Trophoblast cell (in vitro differentiated cells and primary cell): ENCODE data around the gene HOXC9.

Experiments used
- DNase-seq, 2 donors: peaks; one replicate each; pipeline ENCODE4 v3.0.0-alpha.2; 2016
- H2AFZ ChIP-seq: 2 replicates; pipeline ENCODE4 v1.6.1; 2013; ENCODE audit warnings: low read length, moderate library complexity, mild to moderate bottlenecking; ENCODE audit not compliant: insufficient read depth, poor library complexity
- H2AK5ac ChIP-seq: 2 replicates; pipeline ENCODE4 v1.6.1; 2013; ENCODE audit warnings: mild to moderate bottlenecking, low read length
- H2BK120ac ChIP-seq: 2 replicates; pipeline ENCODE4 v1.6.1; 2013; ENCODE audit warnings: low read length, mild to moderate bottlenecking, moderate library complexity; ENCODE audit not compliant: insufficient read depth, poor library complexity
- H2BK12ac ChIP-seq: 2 replicates; pipeline ENCODE4 v1.6.1; 2013; ENCODE audit warnings: mild to moderate bottlenecking, low read length, moderate library complexity
- H2BK5ac ChIP-seq: 2 replicates; pipeline ENCODE4 v1.6.1; 2013; ENCODE audit warnings: low read length, low read depth, moderate library complexity, mild to moderate bottlenecking; ENCODE audit not compliant: poor library complexity
- H3K14ac ChIP-seq: 2 replicates; pipeline ENCODE4 v1.6.1; 2013; ENCODE audit warnings: mild to moderate bottlenecking, low read length
- H3K18ac ChIP-seq: 2 replicates; pipeline ENCODE4 v1.6.1; 2013; ENCODE audit warnings: mild to moderate bottlenecking, low read length
- H3K23ac ChIP-seq: 2 replicates; pipeline ENCODE4 v1.6.1; 2013; ENCODE audit warnings: low read length
- H3K27ac ChIP-seq: 2 replicates; pipeline ENCODE4 v1.5.1; 2013; ENCODE audit warnings: low read depth, mild to moderate bottlenecking, inconsistent platforms, low read length, moderate library complexity
- H3K27me3 ChIP-seq: 2 replicates; pipeline ENCODE4 v1.6.1; 2013; ENCODE audit warnings: inconsistent platforms, mild to moderate bottlenecking, low read length, moderate library complexity; ENCODE audit not compliant: insufficient read depth
- H3K36me3 ChIP-seq, 2 experiments: 1 replicate in 1 of 2; 2 replicates in 1 of 2; pipeline ENCODE4 v1.6.1; 2013; ENCODE audit warnings: low read length in 2 of 2, mild to moderate bottlenecking in 2 of 2, moderate library complexity in 1 of 2; ENCODE audit not compliant: insufficient read depth in 2 of 2, control insufficient read depth in 1 of 2
- H3K4ac ChIP-seq: 2 replicates; pipeline ENCODE4 v1.6.1; 2013; ENCODE audit warnings: low read depth, mild to moderate bottlenecking, low read length, moderate library complexity
- H3K4me1 ChIP-seq, 2 experiments: 1 replicate in 1 of 2; 2 replicates in 1 of 2; pipeline ENCODE4 v1.6.1; 2013; ENCODE audit warnings: low read length in 2 of 2, mild to moderate bottlenecking in 2 of 2, moderate library complexity in 1 of 2; ENCODE audit not compliant: insufficient read depth in 2 of 2, control insufficient read depth in 1 of 2
- H3K4me2 ChIP-seq: 2 replicates; pipeline ENCODE4 v1.6.1; 2013; ENCODE audit warnings: inconsistent platforms, mild to moderate bottlenecking, low read length, moderate library complexity
- H3K4me3 ChIP-seq: 2 replicates; pipeline ENCODE4 v1.5.1; 2013; ENCODE audit warnings: mild to moderate bottlenecking, low read depth, low read length, inconsistent platforms
- H3K79me1 ChIP-seq: one replicate; pipeline ENCODE4 v1.6.1; 2013; ENCODE audit warnings: low read length
- H3K79me2 ChIP-seq: 2 replicates; pipeline ENCODE4 v1.6.1; 2013; ENCODE audit warnings: low read length, mild to moderate bottlenecking; ENCODE audit not compliant: control insufficient read depth, insufficient read depth, poor library complexity
- H3K9ac ChIP-seq: 2 replicates; pipeline ENCODE4 v1.6.1; 2013; ENCODE audit warnings: mild to moderate bottlenecking, low read length
- H3K9me3 ChIP-seq: 2 replicates; pipeline ENCODE4 v1.6.1; 2013; ENCODE audit warnings: low read depth, mild to moderate bottlenecking, control low read depth, inconsistent platforms, low read length; ENCODE audit not compliant: insufficient read depth
- H4K12ac ChIP-seq: 2 replicates; pipeline ENCODE4 v1.6.1; 2013; ENCODE audit warnings: low read depth, mild to moderate bottlenecking, low read length, moderate library complexity
- H4K8ac ChIP-seq: 2 replicates; pipeline ENCODE4 v1.6.1; 2013; ENCODE audit warnings: low read depth, mild to moderate bottlenecking, low read length, moderate library complexity
- H4K91ac ChIP-seq: one replicate; pipeline ENCODE4 v1.6.1; 2013; ENCODE audit warnings: low read depth, mild to moderate bottlenecking, low read length, moderate library complexity
- WGBS: extraction: QIAGEN DNeasy Blood & Tissue Kit; methylation state at CpG from one replicate; pipeline ENCODE4 v1.1.7; 2013; ENCODE audit warnings: missing lambda C conversion rate; ENCODE audit not compliant: insufficient read length, insufficient coverage; ENCODE audit errors: extremely low coverage; 5-methylcytosine and 5-hydroxymethylcytosine counted together

The HOXC9 gene

GRCh38 chr12:53987787-53988230, 12.2 kb upstream of the HOXC9 start:
- no peak overlapping the region for H3K18ac ChIP-seq

GRCh38 chr12:53988541-53989226, 11.3 kb upstream of the HOXC9 start:
- Histone ChIP-seq H3K36me3 (no peaks in the 10 kb centered on the region), H4K8ac (no peak overlapping the region)

More at GRCh38 chr12:53987787-53988230, 12.2 kb upstream of the HOXC9 start:
- Histone ChIP-seq H2BK120ac (no peak overlapping the region), H4K8ac (no peak overlapping the region), H3K23ac (no peak overlapping the region), H3K4me3 (no peak overlapping the region), H3K36me3 (no peaks in the 10 kb centered on the region), H3K4me1 (peaks cover 0 to 2% of the 10 kb centered on the region in 2 experiments), H3K4ac (no peak overlapping the region), H3K4me2 (no peak overlapping the region), H2BK5ac (no peak overlapping the region), H3K9me3 (peaks cover 28% of the 10 kb centered on the region), H3K79me2 (no peaks in the 10 kb centered on the region), H2AK5ac (no peak overlapping the region), H2AFZ (no peak overlapping the region), H3K27ac (no peak overlapping the region), H3K9ac (no peak overlapping the region), H3K27me3 (peaks cover 92% of the 10 kb centered on the region), H4K91ac (no peak overlapping the region), H2BK12ac (no peak overlapping the region), H4K12ac (no peak overlapping the region), H3K79me1 (no peaks in the 10 kb centered on the region), H3K14ac (no peak overlapping the region)
- no peak for DNase-seq
- WGBS = no CpG with 5 or more reads among the region's 4 CpGs

GRCh38 chr12:53989227-53990113, 10.5 kb upstream of the HOXC9 start:
- Histone ChIP-seq H3K14ac (no peak overlapping the region), H3K23ac (no peak overlapping the region), H2AFZ (no peak overlapping the region), H3K4me1 (no peaks in the 10 kb centered on the region), H4K91ac (no peak overlapping the region), H4K12ac (no peak overlapping the region), H3K79me2 (no peaks in the 10 kb centered on the region), H3K27me3 (peaks cover 91% of the 10 kb centered on the region), H3K4me3 (no peak overlapping the region), H3K79me1 (no peaks in the 10 kb centered on the region), H3K9ac (no peak overlapping the region), H2BK12ac (no peak overlapping the region), H3K9me3 (peaks cover 26% of the 10 kb centered on the region), H3K27ac (no peak overlapping the region), H4K8ac (no peak overlapping the region), H2BK5ac (no peak overlapping the region), H2BK120ac (no peak overlapping the region), H2AK5ac (no peak overlapping the region), H3K4ac (no peak overlapping the region), H3K18ac (no peak overlapping the region), H3K4me2 (no peak overlapping the region), H3K36me3 (no peaks in the 10 kb centered on the region)
- WGBS = no CpG with 5 or more reads among the region's 28 CpGs
- peak; percentile 43 to 78 for DNase-seq

More at GRCh38 chr12:53988541-53989226, 11.3 kb upstream of the HOXC9 start:
- peaks cover 0 to 2% of the 10 kb centered on the region in 2 experiments for H3K4me1 ChIP-seq
- H4K12ac ChIP-seq = no peak overlapping the region
- H3K18ac ChIP-seq = no peak overlapping the region
- WGBS = no CpG with 5 or more reads among the region's 5 CpGs
- no peak overlapping the region for H3K4ac ChIP-seq
- H3K79me1 ChIP-seq = no peaks in the 10 kb centered on the region
- no peak overlapping the region for H3K23ac ChIP-seq
- H3K27ac ChIP-seq = no peak overlapping the region
- no peak overlapping the region for H3K14ac ChIP-seq
- H3K4me3 ChIP-seq = no peak overlapping the region
- peaks cover 25% of the 10 kb centered on the region for H3K9me3 ChIP-seq
- no peak overlapping the region for H2BK120ac ChIP-seq
- H3K9ac ChIP-seq = no peak overlapping the region
- H3K27me3 ChIP-seq = peaks cover 91% of the 10 kb centered on the region
- no peak overlapping the region for H2BK5ac ChIP-seq
- no peak overlapping the region for H2AFZ ChIP-seq
- no peak overlapping the region for H4K91ac ChIP-seq
- H3K4me2 ChIP-seq = no peak overlapping the region
- DNase-seq = no peak
- no peak overlapping the region for H2AK5ac ChIP-seq
- H2BK12ac ChIP-seq = no peak overlapping the region
- no peaks in the 10 kb centered on the region for H3K79me2 ChIP-seq

- Histone ChIP-seq H2AK5ac (no peak overlapping the region), H3K18ac (no peak overlapping the region), H3K27me3 (peaks cover 92% of the 10 kb centered on the region), H3K79me1 (no peaks in the 10 kb centered on the region), H4K8ac (no peak overlapping the region), H2BK5ac (no peak overlapping the region), H3K4me3 (no peak overlapping the region), H3K23ac (no peak overlapping the region), H3K9me3 (peaks cover 20% of the 10 kb centered on the region), H3K9ac (no peak overlapping the region), H4K12ac (no peak overlapping the region), H3K4me2 (no peak overlapping the region), H3K36me3 (no peaks in the 10 kb centered on the region), H3K27ac (no peak overlapping the region), H2BK12ac (no peak overlapping the region), H3K79me2 (no peaks in the 10 kb centered on the region), H3K4me1 (peaks cover 0 to 5% of the 10 kb centered on the region in 2 experiments), H3K4ac (no peak overlapping the region), H4K91ac (no peak overlapping the region), H2BK120ac (no peak overlapping the region), H3K14ac (no peak overlapping the region), H2AFZ (no peak overlapping the region)
- no peak for DNase-seq
- WGBS = no CpG with 5 or more reads among the region's 27 CpGs
These were observed 9.5 kb upstream of the HOXC9 start for GRCh38 chr12:53990311-53991076.
